HG03565 (cell line): ENCODE data around the gene RABGGTA.

Source experiments
- ATAC-seq: cut with Tn5 transposase; IDR thresholded peaks from one replicate; pipeline ENCODE4 v1.9.1; 2021; ENCODE audit warnings: mild to moderate bottlenecking, moderate library complexity; ENCODE audit not compliant: unreplicated experiment

The RABGGTA gene

GRCh38 chr14:24304019-24304387 lies 32.6 kb upstream of the RABGGTA start:
- no peak for ATAC-seq

GRCh38 chr14:24300326-24300980 lies 29.1 kb upstream of the RABGGTA start:
- ATAC-seq = no peak

DNA sequence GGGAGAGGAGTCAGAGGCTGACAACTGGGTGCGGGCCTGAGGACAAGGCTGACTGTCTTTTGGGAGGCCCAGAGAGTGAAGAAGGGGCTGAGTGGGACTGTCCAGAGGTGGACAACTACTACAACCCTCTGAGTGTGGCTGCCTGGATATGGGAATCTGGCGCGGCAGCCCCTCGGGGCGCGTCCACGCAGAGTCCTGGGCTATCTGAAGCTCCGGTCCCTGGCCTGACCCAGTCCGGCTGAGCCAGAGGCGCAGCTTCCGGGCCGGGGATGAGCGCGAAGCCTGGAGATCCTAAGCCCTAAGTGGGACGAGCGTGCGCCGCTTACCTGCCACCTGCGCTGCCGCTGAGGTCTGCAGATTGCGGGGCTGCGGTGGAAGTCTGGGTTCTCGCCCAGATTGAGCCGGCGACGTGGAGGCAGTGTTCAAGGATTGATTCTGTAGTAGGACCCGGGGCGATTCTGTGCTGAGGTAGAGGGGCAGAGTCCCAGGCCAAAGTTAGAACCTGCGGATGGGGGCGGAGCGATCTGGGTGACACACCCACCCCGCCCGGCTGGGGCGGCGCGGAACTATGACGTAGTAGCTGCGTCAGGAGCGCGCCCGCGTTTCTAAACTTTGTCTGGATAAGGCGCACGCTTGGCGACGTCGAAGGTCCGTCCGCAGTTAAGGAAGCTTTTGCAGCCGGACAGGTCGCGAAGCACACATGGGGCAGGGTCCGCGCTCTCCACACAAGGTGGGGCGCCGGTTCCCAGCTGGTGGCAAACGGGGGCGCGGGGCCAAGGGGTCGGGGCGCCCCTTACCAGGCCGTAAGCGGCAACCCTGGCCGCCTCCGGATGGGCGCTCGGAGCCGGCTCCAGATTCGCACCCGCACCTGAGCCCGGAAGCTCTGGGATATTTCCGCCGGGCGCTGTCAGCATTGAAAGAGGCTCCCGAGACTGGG lies 28.1 kb upstream of the RABGGTA start, which contains the start of the genes DHRS1 and NOP9:
Gene DHRS1, minus strand, starts transcription at position 526 of the 937 bp plus-strand sequence. CDS start 674 bp downstream, outside the sequence.
Gene NOP9, plus strand, starts transcription at position 596 of the 937 bp plus-strand sequence. Its CDS starts 105 bp downstream, at position 701.
- peak; percentile 67 for ATAC-seq

DNA sequence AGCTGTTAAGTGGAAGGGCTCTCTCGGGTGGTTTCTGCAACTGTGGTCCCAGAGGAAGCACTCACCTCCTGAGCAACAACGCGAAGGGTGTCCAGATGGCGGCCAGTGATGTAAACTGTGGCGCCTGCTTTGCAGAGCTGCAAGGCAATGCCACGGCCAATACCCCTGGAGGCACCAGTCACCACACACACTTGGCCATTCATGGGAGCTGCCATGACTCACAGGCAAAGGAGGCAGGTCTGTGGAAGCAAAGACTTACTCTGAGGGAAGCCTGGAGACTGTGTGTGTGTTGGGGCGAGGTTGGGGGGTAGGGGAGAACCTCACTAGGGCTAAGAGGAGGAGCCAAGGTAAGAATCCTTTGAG lies 27.5 kb upstream of the RABGGTA start:
- ATAC-seq = no peak

DNA sequence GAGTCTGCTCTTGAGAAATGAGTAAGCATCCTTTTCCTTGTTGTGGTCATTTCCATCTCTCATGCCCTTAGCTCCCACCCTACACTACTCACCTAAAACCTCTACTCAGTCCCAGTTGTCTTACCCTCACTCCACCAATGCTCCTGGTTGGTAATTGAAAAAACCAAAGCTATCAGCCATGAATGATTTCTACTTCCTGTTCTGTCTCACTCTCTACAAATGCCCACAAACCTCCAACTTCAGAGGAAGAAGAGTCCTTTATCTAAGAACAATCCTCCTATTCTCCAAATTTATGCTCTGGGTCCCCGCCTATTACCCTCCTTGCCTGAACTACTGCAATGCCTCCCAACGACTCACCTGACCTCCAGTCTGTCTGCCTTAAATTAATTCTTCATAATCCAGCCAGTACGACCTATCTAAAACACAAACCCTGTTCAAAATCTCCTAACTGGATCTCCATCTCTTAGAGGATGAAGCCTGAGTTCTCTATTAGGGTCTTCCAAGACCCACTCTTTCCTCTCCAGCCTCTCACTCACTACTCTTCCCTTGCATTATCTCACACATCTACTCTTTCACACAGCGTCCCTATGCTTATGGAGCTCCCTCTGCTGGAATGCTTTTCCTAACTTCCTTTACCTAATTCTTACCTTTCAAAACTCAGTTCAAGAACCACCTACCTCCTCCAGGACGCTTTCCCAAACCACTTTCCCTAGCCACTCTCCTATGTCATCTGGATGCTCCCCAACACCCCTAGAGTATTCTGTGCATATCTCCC lies 26.0 kb upstream of the RABGGTA start:
- ATAC-seq = peak; percentile 2

DNA sequence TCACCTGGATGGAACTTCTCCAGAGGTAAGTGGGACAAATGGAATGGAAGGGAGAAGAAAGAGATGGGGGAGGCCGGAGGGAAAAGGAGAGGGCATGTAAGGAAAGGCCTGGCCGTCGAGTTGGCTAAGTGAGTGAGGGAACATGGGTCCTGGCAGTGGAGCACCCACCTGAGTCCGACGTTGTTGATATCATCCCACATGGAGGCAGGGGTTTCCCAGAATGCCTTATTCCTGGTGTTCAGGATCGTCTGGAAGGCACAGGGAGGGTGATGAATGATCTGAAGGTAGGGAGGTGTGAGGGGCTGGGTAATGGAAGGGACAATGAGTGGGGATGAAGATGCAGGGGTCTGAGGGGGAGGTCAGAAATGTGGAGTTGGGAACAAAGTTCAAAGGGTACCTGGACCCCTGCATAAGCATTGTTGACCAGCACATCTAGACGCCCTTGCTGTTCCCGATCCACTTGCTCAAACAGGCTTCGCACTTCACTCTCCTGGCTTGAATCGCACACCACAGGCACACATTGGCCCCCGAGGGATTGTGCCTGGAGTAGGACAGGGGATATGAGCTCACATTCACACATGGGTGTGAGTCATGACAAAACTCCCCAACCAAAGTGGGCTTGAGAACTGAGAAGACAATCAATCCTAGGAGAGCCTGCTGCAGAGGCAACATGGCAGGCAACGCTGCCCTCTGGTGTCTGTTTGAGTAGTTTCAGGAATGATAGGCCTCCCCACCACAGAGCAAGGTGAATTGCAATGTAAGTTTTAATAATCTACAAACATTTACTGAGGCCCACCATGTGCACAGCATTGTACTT lies 25.2 kb upstream of the RABGGTA start:
- ATAC-seq = peak; percentile 46

DNA sequence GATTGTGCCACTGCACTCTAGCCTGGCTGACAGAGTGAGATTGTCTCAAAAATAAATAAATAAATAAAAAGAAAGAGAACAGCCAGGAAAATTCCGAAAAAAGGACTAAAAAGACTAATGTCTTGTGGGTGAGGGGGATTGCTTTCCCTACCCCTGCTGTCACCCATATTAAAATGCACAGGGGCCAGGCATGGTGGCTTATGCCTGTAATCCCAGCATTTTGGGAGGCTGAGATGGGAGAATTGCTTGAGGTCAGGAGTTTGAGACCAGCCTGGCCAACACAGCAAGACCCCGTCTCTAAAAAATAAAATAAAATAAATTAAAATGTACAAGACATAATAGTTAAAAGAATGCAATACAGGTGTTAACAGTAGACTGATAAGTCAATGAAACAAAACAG lies 22.1 kb upstream of the RABGGTA start:
- no peak for ATAC-seq

- no peak for ATAC-seq
These were observed 20.9 kb upstream of the RABGGTA start for GRCh38 chr14:24292118-24292807.

DNA sequence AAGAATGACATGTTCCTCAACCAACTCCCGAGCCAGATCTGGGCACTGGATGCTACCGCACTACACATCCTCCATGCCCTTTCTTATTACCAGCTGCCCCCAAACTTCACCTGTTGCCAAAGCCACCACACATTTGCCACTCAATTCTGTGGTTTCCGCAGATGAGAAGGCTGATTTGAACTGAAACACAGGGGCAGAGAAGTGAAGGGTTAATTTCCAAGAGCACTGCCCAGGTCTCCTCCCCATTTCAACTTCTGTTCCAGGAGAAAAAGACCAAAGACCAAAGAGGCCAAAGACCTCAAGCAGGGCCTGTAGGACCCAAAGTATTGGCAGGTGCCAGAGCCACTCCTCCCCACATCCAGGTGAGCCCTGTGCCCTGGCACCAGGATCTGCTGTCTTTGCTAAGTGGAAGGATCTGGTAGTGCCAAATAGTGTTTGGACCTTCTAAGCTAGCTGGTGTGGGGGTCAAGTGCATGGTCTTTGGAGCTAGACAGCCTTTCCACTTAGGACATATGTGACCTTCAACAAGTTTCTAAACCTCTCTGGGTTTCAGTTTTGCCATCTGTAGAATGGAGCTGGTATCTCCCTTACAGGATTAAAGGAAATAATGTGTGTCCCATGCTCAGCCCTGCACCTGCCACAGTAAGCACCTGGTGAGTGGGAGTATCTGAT lies 20.2 kb upstream of the RABGGTA start:
- ATAC-seq = no peak

DNA sequence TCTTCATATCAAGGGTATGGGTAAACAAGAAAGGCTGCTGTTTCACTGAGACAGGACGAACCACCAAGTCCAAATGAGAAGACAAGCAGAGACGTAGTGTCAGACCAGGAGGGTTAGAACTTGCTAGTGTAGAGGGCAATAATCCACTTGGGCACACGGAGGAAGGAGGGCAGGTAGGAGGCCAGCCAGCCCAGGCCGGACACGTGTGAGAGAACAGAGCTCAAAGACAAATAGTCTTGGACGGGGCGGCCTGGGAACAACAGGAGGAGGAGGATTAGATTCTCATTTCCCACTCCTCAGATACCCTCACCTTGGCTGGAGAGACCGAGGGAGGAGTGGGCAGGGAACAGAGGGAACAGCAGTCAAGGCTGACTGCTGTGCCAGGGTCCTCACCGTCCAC lies 19.3 kb upstream of the RABGGTA start:
- no peak for ATAC-seq

- ATAC-seq = peak; percentile 37
These were observed 18.4 kb upstream of the RABGGTA start for GRCh38 chr14:24289649-24290280.

- no peak for ATAC-seq
These were observed 15.6 kb upstream of the RABGGTA start for GRCh38 chr14:24286996-24287395.

- ATAC-seq = no peak
These were observed 14.0 kb upstream of the RABGGTA start for GRCh38 chr14:24285351-24285750.

- ATAC-seq = no peak
These were observed 13.2 kb upstream of the RABGGTA start for GRCh38 chr14:24284501-24285035.

DNA sequence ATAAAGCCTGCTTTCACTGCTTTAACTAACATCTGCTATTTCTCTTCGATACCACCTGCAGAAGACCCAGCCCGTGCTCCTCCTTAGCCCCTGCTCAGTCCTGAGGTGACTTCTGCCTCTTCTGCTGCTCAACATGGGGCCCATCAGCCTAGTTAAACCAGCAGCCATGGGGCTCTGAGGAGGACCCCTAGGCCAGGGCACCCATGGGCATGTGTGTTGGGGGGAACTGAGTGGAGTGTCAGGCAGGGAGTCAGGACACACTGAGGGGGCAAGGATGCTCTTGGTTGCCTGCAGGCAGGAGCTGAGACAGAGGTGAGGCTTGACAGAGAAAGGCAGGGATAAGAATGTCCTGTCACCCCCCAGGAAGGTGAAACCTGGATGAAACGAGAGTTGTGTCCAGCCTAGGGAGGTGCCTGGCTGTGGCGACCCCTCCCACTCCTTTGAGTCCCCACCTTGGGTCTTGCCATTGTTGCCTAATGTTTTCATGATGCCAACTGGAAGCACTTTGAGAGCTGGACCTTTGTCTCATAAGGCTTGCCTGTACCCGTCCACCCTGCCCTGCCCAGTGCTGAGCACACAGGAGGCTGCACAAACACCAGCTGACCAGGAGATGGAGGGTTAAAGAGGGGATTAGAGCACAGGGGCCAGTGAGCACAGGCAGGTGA lies 12.5 kb upstream of the RABGGTA start:
- no peak for ATAC-seq

- no peak for ATAC-seq
These were observed 11.3 kb upstream of the RABGGTA start for GRCh38 chr14:24282736-24283135.

DNA sequence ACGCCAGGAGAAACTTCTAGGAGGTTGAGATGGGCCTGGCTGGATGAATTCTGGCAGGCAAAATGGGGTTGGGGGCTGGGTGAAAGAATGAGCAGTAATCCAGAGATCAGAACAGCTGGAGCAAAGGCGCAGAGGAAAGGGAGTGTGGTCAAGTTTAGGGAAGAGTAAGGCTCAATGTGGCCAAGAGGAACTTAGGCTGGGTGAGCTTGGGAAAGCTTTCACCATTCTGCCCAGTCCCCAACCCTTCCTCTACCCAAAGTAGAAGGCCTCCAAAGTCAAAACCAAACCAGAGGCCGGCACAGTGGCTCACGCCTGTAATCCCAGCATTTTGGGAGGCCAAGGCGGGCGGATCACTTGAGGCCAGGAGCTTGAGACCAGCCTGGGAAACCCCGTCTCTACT lies 10.2 kb upstream of the RABGGTA start:
- ATAC-seq = no peak
